A673 (cell line): Measurements from ENCODE around the gene CDYL. TPM values are rescaled to one million over a fixed set of nuclear protein-coding genes. Genes with fewer than 3 reads are reported as not detected.

Experiments used
- BruUV-seq: library from RNA; stranded (reverse); fragments of 400-500 nt; replicated peaks from 2 replicates; lab custom pipeline; 2021; lab: Mats Ljungman, UMichigan
- CTCF ChIA-PET: fragments of 300-600 bp; sonication (Branson Sonifier 250); formaldehyde crosslinking; loops from one replicate; lab custom pipeline; 2022; ENCODE audit warnings: antibody characterized with exemption; lab: Charles Lee
- POLR2A ChIA-PET: fragments of 300-600 bp; sonication (Branson Sonifier 250); formaldehyde crosslinking; loops from one replicate; lab custom pipeline; 2022; ENCODE audit warnings: antibody characterized with exemption; ENCODE audit not compliant: low non-redundant PET; lab: Charles Lee
- DNase-seq: peaks from one replicate; pipeline ENCODE4 v3.0.0-alpha.2; 2015; ENCODE audit warnings: low spot score
- H3K27ac ChIP-seq: fragments of 200-600 bp; sonication (generic); 2 replicates; pipeline ENCODE4 v1.5.1; 2016; ENCODE audit warnings: mixed run types, low read depth, mild to moderate bottlenecking, mixed read lengths, antibody characterized with exemption, low read length; ENCODE audit not compliant: poor library complexity, severe bottlenecking
- H3K27me3 ChIP-seq: fragments of 200-600 bp; sonication (generic); replicated peaks from 2 replicates; pipeline ENCODE4 v1.6.1; 2017; ENCODE audit warnings: mixed run types, low read depth, mild to moderate bottlenecking, mixed read lengths, antibody characterized with exemption, low read length; ENCODE audit not compliant: insufficient read depth, poor library complexity
- H3K36me3 ChIP-seq: fragments of 200-600 bp; sonication (generic); 2 replicates; pipeline ENCODE4 v1.6.1; 2016; ENCODE audit warnings: mixed run types, mild to moderate bottlenecking, mixed read lengths, antibody characterized with exemption, low read length; ENCODE audit not compliant: insufficient read depth, poor library complexity, severe bottlenecking
- H3K4me1 ChIP-seq: fragments of 200-600 bp; sonication (generic); 2 replicates; pipeline ENCODE4 v1.6.1; 2017; ENCODE audit warnings: mixed run types, mild to moderate bottlenecking, mixed read lengths, antibody characterized with exemption, low read length; ENCODE audit not compliant: insufficient read depth, poor library complexity, severe bottlenecking
- H3K4me3 ChIP-seq: fragments of 200-600 bp; sonication (generic); 2 replicates; pipeline ENCODE4 v1.5.1; 2016; ENCODE audit warnings: low read depth, mixed run types, mild to moderate bottlenecking, mixed read lengths, low read length; ENCODE audit not compliant: poor library complexity, severe bottlenecking
- H3K9me3 ChIP-seq: fragments of 200-600 bp; sonication (generic); 2 replicates; pipeline ENCODE4 v1.6.1; 2016; ENCODE audit warnings: mixed run types, low read depth, mild to moderate bottlenecking, mixed read lengths, antibody characterized with exemption, low read length; ENCODE audit not compliant: poor library complexity, severe bottlenecking
- EZH2 ChIP-seq: fragments of 200-600 bp; sonication (generic); IDR thresholded peaks from 2 replicates; pipeline ENCODE4 v1.6.1; 2017; ENCODE audit warnings: borderline replicate concordance, low read depth, mild to moderate bottlenecking, mixed read lengths, antibody characterized with exemption, low read length; ENCODE audit not compliant: poor library complexity, severe bottlenecking
- intact Hi-C: fragments of 100-400 bp; cut with micrococcal nuclease; formaldehyde crosslinking; loops from one replicate; pipeline ENCODE4 v1.10.0; 2022; ENCODE audit not compliant: unreplicated experiment
- total RNA-seq: library from RNA; stranded (reverse); gene quantifications from 2 replicates; pipeline ENCODE4 v1.2.3, GENCODE V29; 2021
- TF ChIP-seq, protein P1 (sequence below): fragments of 300-800, 200-600 bp; sonication (generic); conservative IDR thresholded peaks from 2 replicates; pipeline ENCODE4 v1.5.1; 2017; ENCODE audit warnings: low read depth, mild to moderate bottlenecking, antibody characterized with exemption, low read length, moderate library complexity, mixed read lengths

CDYL gene
- total RNA-seq, 1 experiment from 2014 or later, result 57.6 TPM

- BruUV-seq, result no TSS peak
- H3K27me3 ChIP-seq, result no peaks in the 10 kb centered on the region
- peak overlapping the region; percentile 35 for H3K27ac ChIP-seq
- peaks cover 12% of the 10 kb centered on the region for H3K4me1 ChIP-seq
- ChIA-PET POLR2A (interaction anchor here (0.6 kb wide), 1 partner anchor 216 kb away, joined by 14 read pairs; no protein-coding TSS in a partner anchor), CTCF (interaction anchor here (0.8 kb wide), 1 partner anchor 29 kb away, joined by 4 read pairs; no protein-coding TSS in a partner anchor)
- peaks cover 11% of the 10 kb centered on the region for H3K9me3 ChIP-seq
- H3K4me3 ChIP-seq, result peak overlapping the region; percentile 55
- TF ChIP-seq EZH2, result no peak
- TF ChIP-seq, protein P1, sequence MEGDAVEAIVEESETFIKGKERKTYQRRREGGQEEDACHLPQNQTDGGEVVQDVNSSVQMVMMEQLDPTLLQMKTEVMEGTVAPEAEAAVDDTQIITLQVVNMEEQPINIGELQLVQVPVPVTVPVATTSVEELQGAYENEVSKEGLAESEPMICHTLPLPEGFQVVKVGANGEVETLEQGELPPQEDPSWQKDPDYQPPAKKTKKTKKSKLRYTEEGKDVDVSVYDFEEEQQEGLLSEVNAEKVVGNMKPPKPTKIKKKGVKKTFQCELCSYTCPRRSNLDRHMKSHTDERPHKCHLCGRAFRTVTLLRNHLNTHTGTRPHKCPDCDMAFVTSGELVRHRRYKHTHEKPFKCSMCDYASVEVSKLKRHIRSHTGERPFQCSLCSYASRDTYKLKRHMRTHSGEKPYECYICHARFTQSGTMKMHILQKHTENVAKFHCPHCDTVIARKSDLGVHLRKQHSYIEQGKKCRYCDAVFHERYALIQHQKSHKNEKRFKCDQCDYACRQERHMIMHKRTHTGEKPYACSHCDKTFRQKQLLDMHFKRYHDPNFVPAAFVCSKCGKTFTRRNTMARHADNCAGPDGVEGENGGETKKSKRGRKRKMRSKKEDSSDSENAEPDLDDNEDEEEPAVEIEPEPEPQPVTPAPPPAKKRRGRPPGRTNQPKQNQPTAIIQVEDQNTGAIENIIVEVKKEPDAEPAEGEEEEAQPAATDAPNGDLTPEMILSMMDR, result no peak
- no peaks in the 10 kb centered on the region for H3K36me3 ChIP-seq
- intact Hi-C loops, result loop anchor here (5.0 kb wide), 1 partner anchor 129 kb away; no protein-coding TSS in a partner anchor
- DNase-seq, result peak; percentile 47
Measured at GRCh38 chr6:4776493-4777393, 539 bp downstream of the CDYL start.

DNA sequence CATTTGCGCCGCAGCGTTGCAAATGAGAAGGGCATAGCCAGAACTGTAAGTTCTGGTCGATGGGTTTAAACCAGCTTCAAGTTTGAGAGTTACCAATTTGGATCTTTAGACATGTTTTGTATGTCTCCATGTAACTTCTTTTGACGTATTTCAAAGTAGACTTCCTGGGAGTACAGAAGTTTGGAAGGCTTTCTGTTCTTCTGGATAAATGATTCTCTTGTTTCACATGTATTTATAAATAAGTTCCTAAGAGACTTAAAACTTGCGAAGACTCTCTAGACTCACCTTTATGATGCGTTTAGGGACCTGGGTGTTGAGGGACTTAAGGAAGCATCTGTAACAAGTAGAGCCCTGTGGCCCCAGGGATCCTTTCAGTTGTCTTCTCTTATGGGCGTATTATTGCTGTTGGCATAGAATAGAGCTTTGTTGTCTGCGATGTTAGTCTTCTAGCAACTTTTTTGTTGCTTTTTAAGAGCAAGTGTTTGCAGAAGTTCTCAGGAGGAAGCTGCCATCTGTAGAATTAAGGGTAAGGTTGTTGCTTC lies 1.3 kb downstream of the CDYL start:
- no TSS peak for BruUV-seq
- intact Hi-C loops, result loop anchor here (5.0 kb wide), 1 partner anchor 130 kb away; no protein-coding TSS in a partner anchor
- H3K36me3 ChIP-seq, result no peaks in the 10 kb centered on the region
- ChIA-PET CTCF (no interaction called here), POLR2A (interaction anchor here (0.6 kb wide), 1 partner anchor 215 kb away, joined by 14 read pairs; no protein-coding TSS in a partner anchor)
- peak overlapping the region; percentile 35 for H3K27ac ChIP-seq
- no peaks in the 10 kb centered on the region for H3K27me3 ChIP-seq
- peaks cover 12% of the 10 kb centered on the region for H3K4me1 ChIP-seq
- DNase-seq, result peak; percentile 5
- TF ChIP-seq EZH2, result no peak
- TF ChIP-seq, protein P1, result no peak
- H3K4me3 ChIP-seq, result peak overlapping the region; percentile 55
- H3K9me3 ChIP-seq, result peaks cover 11% of the 10 kb centered on the region

- DNase-seq, result peak; percentile 9
- POLR2A ChIA-PET, result no interaction called here
- no TSS peak for BruUV-seq
- H3K27me3 ChIP-seq, result no peaks in the 10 kb centered on the region
- intact Hi-C loops, result loop anchor here (5.0 kb wide), 1 partner anchor 131 kb away; no protein-coding TSS in a partner anchor
- H3K4me1 ChIP-seq, result peaks cover 12% of the 10 kb centered on the region
- no peak overlapping the region for H3K27ac ChIP-seq
- peak overlapping the region; percentile 55 for H3K4me3 ChIP-seq
- CTCF ChIA-PET, result no interaction called here
- peaks cover 11% of the 10 kb centered on the region for H3K9me3 ChIP-seq
- TF ChIP-seq EZH2, result no peak
- TF ChIP-seq, protein P1, result no peak
- no peaks in the 10 kb centered on the region for H3K36me3 ChIP-seq
Measured at GRCh38 chr6:4778086-4778485, 1.9 kb downstream of the CDYL start.
